Thyroid gland (tissue), 4 donors: ENCODE results near the gene PIP4P1. TPM values are rescaled to one million over a fixed set of nuclear protein-coding genes. Genes with fewer than 3 reads are reported as not detected.
A peak's percentile ranks its signal among the peaks of the same experiment; 100 is the strongest.
"Not testable (repeated sequence)": the region's sequence is repeated elsewhere in the genome, so short reads cannot be mapped to it uniquely, and the experiment has no call there.

Experiments
- DNase-seq, 2 donors: peaks; one replicate each; pipeline ENCODE4 v3.0.0-alpha.2; 2019
- H3K27ac ChIP-seq, 3 donors: fragments of 200-600 bp; sonication (generic); 1 replicate in 2 of 3; 2 replicates in 1 of 3; pipeline ENCODE4 v1.5.1; 2016 to 2019; ENCODE audit warnings: mild to moderate bottlenecking in 1 of 3, moderate library complexity in 1 of 3
- H3K27me3 ChIP-seq: fragments of 200-600 bp; sonication (generic); one replicate; pipeline ENCODE4 v1.5.1; 2019
- H3K36me3 ChIP-seq, 2 donors: fragments of 200-600 bp; sonication (generic); one replicate each; pipeline ENCODE4 v1.5.1; 2016 to 2019
- H3K4me1 ChIP-seq, 2 donors: fragments of 200-600 bp; sonication (generic); one replicate each; pipeline ENCODE4 v1.5.1; 2017 to 2019
- H3K4me3 ChIP-seq, 3 donors: fragments of 200-600 bp; sonication (generic); replicated peaks in 1 of 3; 1 replicate in 2 of 3; 2 replicates in 1 of 3; pipeline ENCODE4 v1.5.1; 2016; ENCODE audit warnings: mild to moderate bottlenecking in 1 of 3
- H3K9me3 ChIP-seq: fragments of 200-600 bp; sonication (generic); one replicate; pipeline ENCODE4 v1.5.1; 2017
- POLR2A ChIP-seq, 2 donors: fragments of 450-650 bp; IDR thresholded peaks; one replicate each; pipeline ENCODE4 v1.6.1; 2017; ENCODE audit warnings: antibody characterized with exemption in 2 of 2, mild to moderate bottlenecking in 2 of 2, moderate library complexity in 1 of 2
- WGBS, 2 donors: methylation state at CpG; one replicate each; pipeline ENCODE4 v1.1.5; 2017; 5-methylcytosine and 5-hydroxymethylcytosine counted together
- intact Hi-C: fragments of 100-400 bp; cut with DNase I; formaldehyde crosslinking; loops from one replicate; pipeline ENCODE4 v1.15.1; 2023
- total RNA-seq, 4 donors: library from RNA; depleted of rRNA; stranded (reverse); fragments of >200 nt; gene quantifications; one replicate each; pipeline ENCODE4 v1.2.3, GENCODE V29; 2016
- TF ChIP-seq, protein P1 (sequence below), 6 experiments: fragments of 200-600 bp in 3 of 6; fragments of 450-650 bp in 3 of 6; sonication (generic) in 3 of 6; IDR thresholded peaks; one replicate each; pipeline ENCODE4 v1.5.1; 2016 to 2019; ENCODE audit warnings: antibody characterized with exemption in 6 of 6, mild to moderate bottlenecking in 2 of 6, inconsistent platforms in 1 of 6, moderate library complexity in 1 of 6

PIP4P1 gene
- total RNA-seq: 10 to 100 TPM; 15.4 to 29.1 (median 23.1) TPM

DNA sequence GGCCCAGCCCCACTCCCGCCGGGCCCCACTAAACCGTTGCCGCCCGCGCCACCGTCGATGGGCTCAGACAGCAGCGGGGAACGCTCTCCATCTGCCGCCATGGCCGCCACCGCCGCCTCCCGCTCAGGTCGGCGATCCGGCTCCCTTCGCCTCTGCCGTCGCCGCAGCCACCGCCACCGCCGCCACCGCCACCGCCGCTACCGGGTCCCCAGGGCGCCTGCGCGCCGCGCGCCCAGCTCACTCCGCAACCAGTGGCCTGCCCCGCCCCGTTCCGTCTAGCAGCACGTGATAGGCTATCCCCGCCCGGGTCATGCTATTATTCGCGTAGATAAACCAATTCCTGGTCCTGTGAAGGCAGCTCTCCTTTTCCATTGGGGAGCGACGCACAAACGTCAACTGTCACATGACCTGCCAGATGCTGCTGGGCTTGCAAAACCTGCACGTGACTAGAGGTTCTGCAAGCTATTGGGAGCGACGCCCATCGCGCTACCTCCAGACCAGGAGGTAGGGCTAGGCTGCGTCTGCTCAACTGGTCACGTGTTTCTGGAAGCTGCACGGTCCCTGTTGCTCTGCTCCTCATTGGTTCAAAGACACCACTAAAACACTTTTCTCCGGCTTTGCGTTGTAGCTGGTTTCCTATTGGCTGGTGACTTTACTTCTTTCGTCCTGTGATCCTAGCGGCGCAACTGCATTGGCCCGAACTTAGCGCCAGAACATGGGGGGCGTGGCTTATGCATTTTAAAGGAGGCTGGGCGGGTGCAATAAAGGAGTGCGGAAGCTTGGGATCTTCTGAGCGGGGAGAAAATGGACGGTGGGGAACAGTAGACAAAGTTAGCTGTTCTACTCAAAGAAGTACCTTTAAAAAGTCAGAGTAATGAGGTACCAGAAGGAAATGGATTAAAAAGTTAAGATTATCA, at the start of gene PIP4P1:
Gene PIP4P1, minus strand, starts transcription at position 210 of the 917 bp plus-strand sequence. Its CDS starts 109 bp downstream, at position 101.
- H3K27ac ChIP-seq: peak within 1 kb of the TSS; percentile 83 to 89 (median 86)
- peaks cover 9 to 11% of the 10 kb centered on the region in 2 donors for H3K4me1 ChIP-seq
- TF ChIP-seq, protein P1, sequence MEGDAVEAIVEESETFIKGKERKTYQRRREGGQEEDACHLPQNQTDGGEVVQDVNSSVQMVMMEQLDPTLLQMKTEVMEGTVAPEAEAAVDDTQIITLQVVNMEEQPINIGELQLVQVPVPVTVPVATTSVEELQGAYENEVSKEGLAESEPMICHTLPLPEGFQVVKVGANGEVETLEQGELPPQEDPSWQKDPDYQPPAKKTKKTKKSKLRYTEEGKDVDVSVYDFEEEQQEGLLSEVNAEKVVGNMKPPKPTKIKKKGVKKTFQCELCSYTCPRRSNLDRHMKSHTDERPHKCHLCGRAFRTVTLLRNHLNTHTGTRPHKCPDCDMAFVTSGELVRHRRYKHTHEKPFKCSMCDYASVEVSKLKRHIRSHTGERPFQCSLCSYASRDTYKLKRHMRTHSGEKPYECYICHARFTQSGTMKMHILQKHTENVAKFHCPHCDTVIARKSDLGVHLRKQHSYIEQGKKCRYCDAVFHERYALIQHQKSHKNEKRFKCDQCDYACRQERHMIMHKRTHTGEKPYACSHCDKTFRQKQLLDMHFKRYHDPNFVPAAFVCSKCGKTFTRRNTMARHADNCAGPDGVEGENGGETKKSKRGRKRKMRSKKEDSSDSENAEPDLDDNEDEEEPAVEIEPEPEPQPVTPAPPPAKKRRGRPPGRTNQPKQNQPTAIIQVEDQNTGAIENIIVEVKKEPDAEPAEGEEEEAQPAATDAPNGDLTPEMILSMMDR (IDR thresholded peaks at IDR 0.05): peak in 1 of 6 experiments; percentile 9
- TF ChIP-seq POLR2A (IDR thresholded peaks at IDR 0.05): peak; percentile 63 to 82
- intact Hi-C loops: loop anchor here (10.0 kb wide), 1 partner anchor 47 kb away; the partner anchor contains the start of gene TEP1
- no peaks in the 10 kb centered on the region for H3K27me3 ChIP-seq
- peak; percentile 99 for DNase-seq
- H3K36me3 ChIP-seq: peaks cover 26 to 28% of the 10 kb centered on the region in 2 donors
- H3K9me3 ChIP-seq: no peaks in the 10 kb centered on the region
- H3K4me3 ChIP-seq: peak within 1 kb of the TSS; percentile 73 to 94 (median 80)
- WGBS, 2 donors: 0 to 1% methylated on average over 23 to 26 of the region's 67 CpGs

DNA sequence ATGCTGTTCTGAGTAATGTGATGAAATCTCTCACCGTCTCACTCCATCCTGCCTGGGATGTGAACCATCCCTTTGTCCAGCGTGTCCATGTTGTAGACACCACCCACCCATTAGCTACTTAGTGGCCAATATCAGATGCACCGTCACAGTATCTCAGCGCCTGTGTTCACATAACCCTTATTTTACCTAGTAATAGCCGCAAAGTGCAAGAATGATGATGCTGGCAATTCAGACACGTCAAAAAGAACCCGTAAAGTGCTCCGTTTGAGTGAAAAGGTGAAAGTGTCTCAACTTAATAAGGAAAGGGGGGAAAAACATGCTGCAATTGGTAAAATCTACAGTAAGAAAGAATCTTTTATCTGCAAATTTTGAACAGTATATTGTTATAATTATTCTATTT, 47.1 kb upstream of the PIP4P1 start:
- WGBS, 2 donors: 94 to 96% methylated on average over 8 of the region's 8 CpGs

DNA sequence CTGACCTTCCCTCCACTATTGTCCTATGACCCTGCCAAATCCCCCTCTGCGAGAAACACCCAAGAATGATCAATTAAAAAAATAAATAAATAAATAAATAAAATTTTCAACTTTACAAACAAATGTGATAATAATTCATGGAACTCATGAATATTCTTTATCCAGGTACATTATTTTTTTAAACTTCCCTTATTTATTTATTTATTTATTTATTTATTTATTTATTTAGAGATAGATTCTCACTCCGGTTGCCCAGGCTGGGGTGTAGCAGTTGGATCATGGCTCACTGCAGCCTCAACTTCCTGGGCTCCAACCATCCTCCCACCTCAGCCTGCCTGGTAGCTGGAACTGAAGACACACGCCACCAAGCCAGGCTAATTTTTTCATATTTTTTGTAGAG, 46.3 kb upstream of the PIP4P1 start:
- H3K27me3 ChIP-seq, H3K9me3 ChIP-seq, H3K27ac ChIP-seq, intact Hi-C loops, H3K4me3 ChIP-seq, H3K36me3 ChIP-seq, H3K4me1 ChIP-seq, DNase-seq: not testable (repeated sequence)
- WGBS, 2 donors: 82 to 88% methylated on average over 3 of the region's 3 CpGs

More for the DNA sequence above, 47.1 kb upstream of the PIP4P1 start:
- TF ChIP-seq, protein P1 (IDR thresholded peaks at IDR 0.05): no peak
- TF ChIP-seq POLR2A (IDR thresholded peaks at IDR 0.05): no peak
- Histone ChIP-seq H3K4me3 (no peak overlapping the region), H3K4me1 (peaks cover 0 to 9% of the 10 kb centered on the region in 2 donors), H3K9me3 (no peaks in the 10 kb centered on the region), H3K27ac (no peak overlapping the region), H3K36me3 (no peaks in the 10 kb centered on the region), H3K27me3 (no peaks in the 10 kb centered on the region)
- intact Hi-C loops: no loop called here
- no peak for DNase-seq

DNA sequence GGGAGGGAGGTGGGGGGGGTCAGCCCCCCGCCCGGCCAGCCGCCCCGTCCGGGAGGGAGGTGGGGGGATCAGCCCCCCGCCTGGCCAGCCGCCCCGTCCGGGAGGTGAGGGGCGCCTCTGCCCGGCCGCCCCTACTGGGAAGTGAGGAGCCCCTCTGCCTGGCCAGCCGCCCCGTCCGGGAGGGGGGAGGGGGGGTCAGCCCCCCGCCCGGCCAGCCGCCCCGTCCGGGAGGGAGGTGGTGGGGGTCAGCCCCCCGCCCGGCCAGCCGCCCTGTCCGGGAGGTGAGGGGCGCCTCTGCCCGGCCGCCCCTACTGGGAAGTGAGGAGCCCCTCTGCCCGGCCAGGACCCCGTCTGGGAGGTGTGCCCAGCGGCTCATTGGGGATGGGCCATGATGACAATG, 45.5 kb upstream of the PIP4P1 start:
- intact Hi-C loops, H3K27me3 ChIP-seq, H3K9me3 ChIP-seq, H3K36me3 ChIP-seq, H3K4me3 ChIP-seq, H3K27ac ChIP-seq, H3K4me1 ChIP-seq, DNase-seq: not testable (repeated sequence)
- WGBS, 2 donors: no CpG with 5 or more reads among the region's 30 CpGs

DNA sequence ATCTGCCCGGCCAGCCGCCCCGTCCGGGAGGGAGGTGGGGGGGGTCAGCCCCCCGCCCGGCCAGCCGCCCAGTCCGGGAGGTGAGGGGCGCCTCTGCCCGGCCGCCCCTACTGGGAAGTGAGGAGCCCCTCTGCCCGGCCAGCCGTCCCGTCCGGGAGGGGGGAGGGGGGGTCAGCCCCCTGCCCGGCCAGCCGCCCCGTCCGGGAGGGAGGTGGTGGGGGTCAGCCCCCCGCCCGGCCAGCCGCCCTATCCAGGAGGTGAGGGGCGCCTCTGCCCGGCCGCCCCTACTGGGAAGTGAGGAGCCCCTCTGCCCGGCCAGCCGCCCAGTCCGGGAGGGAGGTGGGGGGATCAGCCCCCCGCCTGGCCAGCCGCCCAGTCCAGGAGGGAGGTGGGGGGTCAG, 45.0 kb upstream of the PIP4P1 start:
- H3K27me3 ChIP-seq, DNase-seq, H3K9me3 ChIP-seq, H3K36me3 ChIP-seq, H3K4me3 ChIP-seq, intact Hi-C loops, H3K27ac ChIP-seq, H3K4me1 ChIP-seq: not testable (repeated sequence)
- WGBS, 2 donors: no CpG with 5 or more reads among the region's 30 CpGs

DNA sequence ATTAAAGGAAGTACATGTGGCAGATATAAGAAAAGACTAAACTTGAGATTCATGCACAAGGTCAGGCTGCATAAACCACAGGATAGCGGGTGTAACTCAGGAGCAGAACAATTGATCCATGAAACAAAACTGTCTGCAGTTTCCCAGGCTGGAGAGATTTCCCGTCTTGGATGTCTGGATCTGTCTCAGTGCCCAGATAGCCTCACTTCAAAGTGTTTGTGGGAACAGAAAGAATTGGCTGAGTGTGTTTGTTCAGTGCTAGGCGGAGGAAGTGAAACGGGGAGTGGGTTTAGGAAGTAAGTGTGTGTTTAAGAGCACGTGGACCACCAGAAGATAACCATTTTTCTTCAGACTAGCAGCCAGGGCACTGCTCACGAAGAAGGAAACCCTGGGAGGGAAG, 42.7 kb upstream of the PIP4P1 start:
- Histone ChIP-seq H3K27me3 (no peaks in the 10 kb centered on the region), H3K4me1 (no peaks in the 10 kb centered on the region), H3K36me3 (no peaks in the 10 kb centered on the region), H3K9me3 (no peaks in the 10 kb centered on the region), H3K4me3 (no peak overlapping the region), H3K27ac (no peak overlapping the region)
- no peak for DNase-seq
- intact Hi-C loops: no loop called here
- TF ChIP-seq, protein P1 (IDR thresholded peaks at IDR 0.05): no peak
- TF ChIP-seq POLR2A (IDR thresholded peaks at IDR 0.05): no peak
- 40 to 41% methylated on average over 6 of the region's 6 CpGs for WGBS, 2 donors
